ENCODE data around the gene PLA2G2E.
"Not testable (repeated sequence)": the region's sequence is repeated elsewhere in the genome, so short reads cannot be mapped to it uniquely, and the experiment has no call there.

PLA2G2E gene

GRCh38 chr1:19882111-19883071 is 41.0 kb downstream of the PLA2G2E start, which contains the start of gene OTUD3:
Gene OTUD3 (plus strand): TSS chr1:19882395. CDS start chr1:19882514, 119 bp downstream.
- peak; percentile 97 for DNase-seq (ENCODE audit: low spot score)

- not testable (repeated sequence) for DNase-seq (ENCODE audit: low spot score)
Observed at GRCh38 chr1:19880841-19881240, 42.6 kb downstream of the PLA2G2E start.

- no peak for DNase-seq (ENCODE audit: low spot score)
Observed at GRCh38 chr1:19879661-19880060, 43.8 kb downstream of the PLA2G2E start.

- no peak for DNase-seq (ENCODE audit: low spot score)
Observed at GRCh38 chr1:19879227-19879626, 44.2 kb downstream of the PLA2G2E start.

- DNase-seq (ENCODE audit: low spot score): no peak
Observed at GRCh38 chr1:19878637-19878985, 44.8 kb downstream of the PLA2G2E start.

- peak; percentile 20 for DNase-seq (ENCODE audit: low spot score)
Observed at GRCh38 chr1:19877821-19878636, 45.4 kb downstream of the PLA2G2E start.

GRCh38 chr1:19877181-19877750 is 46.2 kb downstream of the PLA2G2E start:
- no peak for DNase-seq (ENCODE audit: low spot score)

GRCh38 chr1:19872190-19872589 is 51.2 kb downstream of the PLA2G2E start:
- DNase-seq (ENCODE audit: low spot score): peak; percentile 71
